Natural killer cell treated with Interleukin-12 subunit alpha and Interleukin-12 subunit beta and Interleukin-15 and Interleukin-18, amount 100 ng/mL, for 72 hours (primary cell): ENCODE measurements around the gene ANO1. TPM values are rescaled to one million over a fixed set of nuclear protein-coding genes. Genes with fewer than 3 reads are reported as not detected.
"Not testable (repeated sequence)": the region's sequence is repeated elsewhere in the genome, so short reads cannot be mapped to it uniquely, and the experiment has no call there.

Experiments used
- ATAC-seq, 2 donors: fragments of 150-1000 bp; cut with Tn5 transposase in 1 of 2; sonication (Bioruptor Pico), chemical (Tn5 transposase) in 1 of 2; 2 replicates each; pipeline ENCODE4 v1.10.0; 2021
- DNase-seq: peaks from one replicate; pipeline ENCODE4 v3.0.0; 2022; ENCODE audit warnings: low spot score
- H3K27ac Mint-ChIP-seq, 2 donors: 1 replicate in 1 of 2; 2 replicates in 1 of 2; pipeline ENCODE4 v1.8.0; 2022; ENCODE audit warnings: mixed read lengths in 2 of 2, mild to moderate bottlenecking in 1 of 2, moderate library complexity in 1 of 2
- H3K27me3 Mint-ChIP-seq, 2 donors: 1 replicate in 1 of 2; 2 replicates in 1 of 2; pipeline ENCODE4 v1.8.0; 2022; ENCODE audit warnings: mixed read lengths in 2 of 2
- H3K36me3 Mint-ChIP-seq: one replicate; pipeline ENCODE4 v1.8.0; 2022; ENCODE audit warnings: mixed read lengths
- H3K4me1 Mint-ChIP-seq, 2 donors: 1 replicate in 1 of 2; 2 replicates in 1 of 2; pipeline ENCODE4 v1.8.0; 2022; ENCODE audit warnings: low read depth in 2 of 2, mixed read lengths in 2 of 2, mild to moderate bottlenecking in 1 of 2
- H3K4me3 Mint-ChIP-seq: one replicate; pipeline ENCODE4 v1.8.0; 2022; ENCODE audit warnings: mixed read lengths
- H3K9me3 Mint-ChIP-seq: 2 replicates; pipeline ENCODE4 v1.8.0; 2022; ENCODE audit warnings: mixed read lengths
- total RNA-seq, 2 donors: library from RNA; stranded (reverse); gene quantifications; one replicate each; pipeline ENCODE4 v1.2.3, GENCODE V29; 2022

Gene ANO1
- total RNA-seq, 2 donors from 2014 or later: not detected

DNA sequence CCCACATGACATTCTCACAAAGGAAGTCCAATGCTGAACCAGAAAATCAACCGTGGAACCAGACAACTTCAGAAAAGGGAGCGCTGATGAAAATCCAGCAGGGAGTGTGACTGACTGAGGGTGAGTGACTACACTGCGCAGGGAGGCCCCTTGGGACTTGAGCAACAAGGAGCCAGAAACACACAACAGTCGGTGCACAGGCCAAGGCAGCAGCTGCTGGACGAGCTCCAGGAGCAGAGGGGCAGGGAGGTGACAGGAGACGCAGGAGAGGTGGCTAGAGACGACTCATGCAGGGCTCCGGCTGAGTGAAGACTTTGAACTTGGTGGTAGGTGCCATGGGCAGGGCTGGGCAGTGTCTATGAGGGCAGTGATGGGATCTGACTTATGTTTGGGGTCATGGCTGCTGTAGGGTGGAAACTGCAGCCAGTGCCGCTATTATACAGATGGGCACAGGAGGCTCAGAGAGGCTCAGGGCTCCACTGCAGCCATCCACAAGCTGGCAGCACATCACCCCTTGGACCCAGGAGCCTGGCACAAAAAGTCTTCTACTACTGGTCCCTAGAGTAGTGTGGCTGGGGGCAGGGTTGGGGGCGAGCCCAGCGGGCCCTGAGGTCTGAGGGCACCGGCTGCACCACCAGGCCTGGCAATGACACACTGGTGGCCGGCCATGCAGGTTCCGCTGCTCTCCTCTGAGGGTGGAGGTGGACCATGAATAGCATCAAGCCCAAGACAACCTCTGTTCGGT is 114.7 kb downstream of the ANO1 start:
- H3K36me3 Mint-ChIP-seq: no peaks in the 10 kb centered on the region
- H3K27me3 Mint-ChIP-seq: peaks cover 10 to 20% of the 10 kb centered on the region in 2 donors
- H3K27ac Mint-ChIP-seq: no peak overlapping the region
- DNase-seq (no peak), ATAC-seq (no peak)
- H3K4me3 Mint-ChIP-seq: no peak overlapping the region
- no peaks in the 10 kb centered on the region for H3K9me3 Mint-ChIP-seq
- H3K4me1 Mint-ChIP-seq: peaks cover 0 to 6% of the 10 kb centered on the region in 2 donors

DNA sequence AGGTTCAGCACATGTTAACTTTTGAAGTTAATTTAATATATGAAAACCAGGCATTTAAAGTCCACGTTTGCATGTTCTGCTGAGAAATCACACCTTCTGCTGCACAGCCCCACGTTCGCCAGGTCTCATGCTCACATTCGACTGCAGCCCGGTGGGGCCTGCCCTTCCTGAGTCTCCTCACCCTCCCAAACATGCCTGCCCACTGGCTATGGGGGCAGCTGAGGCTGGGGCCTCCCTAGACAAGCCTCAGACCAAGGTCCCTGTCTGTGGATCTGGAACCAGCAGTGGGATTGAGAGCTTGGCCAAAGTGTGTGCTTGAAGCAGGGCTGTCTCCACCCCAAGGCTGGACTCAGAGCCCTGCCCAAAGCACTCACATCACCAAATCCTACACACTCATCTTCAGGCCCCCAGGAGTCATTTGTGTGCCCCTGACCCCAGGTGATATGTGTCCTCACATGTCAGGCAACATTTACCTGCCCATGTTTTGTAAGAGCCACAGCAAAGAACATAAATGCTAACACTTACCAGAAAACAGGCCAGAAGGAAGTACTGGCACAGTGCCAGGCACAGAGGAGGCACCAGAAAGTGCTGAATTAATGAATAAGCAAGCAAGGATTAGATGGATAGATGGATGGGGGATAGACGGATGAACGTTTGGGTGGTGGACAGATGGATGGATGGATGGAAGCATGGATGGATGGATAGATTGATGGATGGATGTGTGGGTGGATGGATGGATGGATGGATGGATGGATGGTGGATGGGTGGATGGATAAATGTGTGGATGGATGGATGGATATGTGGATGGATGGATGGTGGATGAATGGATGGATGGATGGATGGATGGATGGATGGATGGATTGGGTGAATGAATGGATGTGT is 115.5 kb downstream of the ANO1 start:
- no peaks in the 10 kb centered on the region for H3K36me3 Mint-ChIP-seq
- peaks cover 0 to 6% of the 10 kb centered on the region in 2 donors for H3K4me1 Mint-ChIP-seq
- DNase-seq (no peak), ATAC-seq (no peak)
- H3K27ac Mint-ChIP-seq: no peak overlapping the region
- no peak overlapping the region for H3K4me3 Mint-ChIP-seq
- peaks cover 10 to 20% of the 10 kb centered on the region in 2 donors for H3K27me3 Mint-ChIP-seq
- no peaks in the 10 kb centered on the region for H3K9me3 Mint-ChIP-seq

DNA sequence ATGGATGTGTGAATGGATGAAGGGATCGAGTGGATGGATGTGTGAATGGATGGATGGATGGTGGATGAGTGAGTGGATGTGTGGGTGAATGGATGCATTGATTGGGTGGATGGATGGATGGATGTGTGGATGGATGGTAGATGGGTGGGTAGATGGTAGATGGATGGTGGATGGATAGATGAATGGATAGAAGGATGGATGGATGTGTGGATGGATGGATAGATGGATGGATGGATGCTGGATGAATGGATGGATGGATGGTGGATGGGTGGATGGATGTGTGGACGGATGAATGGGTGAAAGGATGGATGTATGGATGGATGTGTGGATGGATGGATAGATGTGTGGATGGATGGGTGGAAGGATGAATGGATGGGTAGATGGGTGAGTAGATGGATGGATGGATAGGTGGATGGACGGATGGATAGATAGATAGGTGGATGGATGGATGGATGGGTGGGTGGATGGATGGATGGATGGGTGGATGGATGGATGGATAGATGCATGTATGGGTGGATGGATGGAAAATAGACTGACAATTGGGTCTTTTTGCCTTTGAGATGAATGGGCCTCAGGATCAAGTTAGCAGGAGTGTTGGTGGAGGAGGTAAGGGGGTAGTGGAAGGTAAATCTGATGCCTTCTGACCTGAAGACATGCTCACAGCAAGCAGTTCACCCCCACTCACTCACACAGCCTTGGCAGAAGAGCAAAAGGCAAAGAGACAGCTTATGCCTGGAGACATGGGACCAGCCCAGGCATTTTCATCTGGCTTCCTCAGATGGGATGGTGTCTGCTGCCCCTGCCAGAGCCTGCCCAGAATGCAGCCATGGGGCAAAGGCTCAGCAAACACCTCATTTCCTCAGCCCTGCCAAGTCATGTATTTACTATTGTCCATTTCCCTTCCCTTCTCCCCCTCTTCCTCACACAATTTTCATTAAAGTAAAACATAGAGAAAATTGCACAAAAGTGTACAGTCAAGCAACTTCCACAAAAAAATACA is 117.0 kb downstream of the ANO1 start:
- H3K9me3 Mint-ChIP-seq: no peaks in the 10 kb centered on the region
- DNase-seq (no peak), ATAC-seq (no peak)
- H3K27me3 Mint-ChIP-seq: peaks cover 10 to 20% of the 10 kb centered on the region in 2 donors
- H3K4me1 Mint-ChIP-seq: peaks cover 0 to 6% of the 10 kb centered on the region in 2 donors
- no peak overlapping the region for H3K27ac Mint-ChIP-seq
- no peaks in the 10 kb centered on the region for H3K36me3 Mint-ChIP-seq
- H3K4me3 Mint-ChIP-seq: no peak overlapping the region

DNA sequence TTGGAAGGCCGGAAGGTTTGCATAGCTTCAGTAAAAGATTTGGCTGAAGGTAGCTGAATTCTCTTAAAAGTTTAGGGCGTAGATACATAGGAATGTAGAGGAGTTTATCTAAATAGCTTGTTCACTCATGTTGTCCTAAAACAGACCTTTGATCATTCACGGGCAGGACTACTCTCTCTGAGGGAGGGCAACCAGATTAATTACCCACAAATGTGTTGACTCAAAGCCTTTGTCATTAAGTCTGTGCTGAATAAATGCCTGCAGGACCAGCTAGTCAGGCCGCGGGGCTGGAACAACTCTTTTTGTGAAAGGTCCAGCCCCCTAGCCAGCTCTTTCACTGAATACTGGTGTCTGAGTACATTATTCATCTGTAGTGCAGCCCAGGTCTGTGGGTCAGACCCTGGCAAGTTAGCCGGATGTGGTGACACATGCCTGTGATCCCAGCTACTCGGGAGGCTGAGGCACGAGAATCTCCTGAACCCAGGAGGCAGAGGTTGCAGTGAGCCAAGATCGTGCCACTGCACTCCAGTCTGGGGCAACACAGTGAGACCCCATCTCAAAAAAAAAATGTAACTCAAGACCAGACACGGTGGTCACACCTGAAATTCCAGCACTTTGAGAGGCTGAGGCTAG is 122.2 kb downstream of the ANO1 start:
- H3K27ac Mint-ChIP-seq: no peak overlapping the region
- no peak for DNase-seq
- no peak overlapping the region for H3K4me3 Mint-ChIP-seq
- no peaks in the 10 kb centered on the region for H3K9me3 Mint-ChIP-seq
- ATAC-seq: no peak
- H3K27me3 Mint-ChIP-seq: peaks cover 3 to 8% of the 10 kb centered on the region in 2 donors
- peaks cover 5% of the 10 kb centered on the region for H3K36me3 Mint-ChIP-seq
- H3K4me1 Mint-ChIP-seq: peaks cover 23 to 26% of the 10 kb centered on the region in 2 donors

DNA sequence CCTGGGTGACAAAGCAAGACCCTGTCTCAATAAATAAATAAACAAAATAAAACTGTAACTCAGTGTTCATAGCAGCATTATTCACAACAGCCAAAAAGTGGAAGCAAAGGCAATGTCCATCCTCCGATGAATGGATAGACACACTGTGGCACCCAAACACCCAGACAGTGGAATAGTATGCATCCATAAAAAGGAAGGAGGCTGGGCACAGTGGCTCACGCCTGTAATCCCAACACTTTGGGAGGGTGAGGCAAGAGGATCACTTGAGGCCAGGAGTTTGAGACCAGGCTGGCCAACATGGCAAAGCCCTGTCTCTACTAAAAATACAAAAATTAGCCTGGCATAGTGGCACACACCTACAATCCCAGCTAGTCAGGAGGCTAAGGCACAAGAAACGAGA is 122.9 kb downstream of the ANO1 start:
- Mint-ChIP-seq H3K4me1 (peaks cover 30 to 33% of the 10 kb centered on the region in 2 donors), H3K27ac (peak overlapping the region in 1 of 2 donors; percentile 88)
- H3K9me3 Mint-ChIP-seq, DNase-seq, H3K27me3 Mint-ChIP-seq, H3K36me3 Mint-ChIP-seq, ATAC-seq, H3K4me3 Mint-ChIP-seq: not testable (repeated sequence)

DNA sequence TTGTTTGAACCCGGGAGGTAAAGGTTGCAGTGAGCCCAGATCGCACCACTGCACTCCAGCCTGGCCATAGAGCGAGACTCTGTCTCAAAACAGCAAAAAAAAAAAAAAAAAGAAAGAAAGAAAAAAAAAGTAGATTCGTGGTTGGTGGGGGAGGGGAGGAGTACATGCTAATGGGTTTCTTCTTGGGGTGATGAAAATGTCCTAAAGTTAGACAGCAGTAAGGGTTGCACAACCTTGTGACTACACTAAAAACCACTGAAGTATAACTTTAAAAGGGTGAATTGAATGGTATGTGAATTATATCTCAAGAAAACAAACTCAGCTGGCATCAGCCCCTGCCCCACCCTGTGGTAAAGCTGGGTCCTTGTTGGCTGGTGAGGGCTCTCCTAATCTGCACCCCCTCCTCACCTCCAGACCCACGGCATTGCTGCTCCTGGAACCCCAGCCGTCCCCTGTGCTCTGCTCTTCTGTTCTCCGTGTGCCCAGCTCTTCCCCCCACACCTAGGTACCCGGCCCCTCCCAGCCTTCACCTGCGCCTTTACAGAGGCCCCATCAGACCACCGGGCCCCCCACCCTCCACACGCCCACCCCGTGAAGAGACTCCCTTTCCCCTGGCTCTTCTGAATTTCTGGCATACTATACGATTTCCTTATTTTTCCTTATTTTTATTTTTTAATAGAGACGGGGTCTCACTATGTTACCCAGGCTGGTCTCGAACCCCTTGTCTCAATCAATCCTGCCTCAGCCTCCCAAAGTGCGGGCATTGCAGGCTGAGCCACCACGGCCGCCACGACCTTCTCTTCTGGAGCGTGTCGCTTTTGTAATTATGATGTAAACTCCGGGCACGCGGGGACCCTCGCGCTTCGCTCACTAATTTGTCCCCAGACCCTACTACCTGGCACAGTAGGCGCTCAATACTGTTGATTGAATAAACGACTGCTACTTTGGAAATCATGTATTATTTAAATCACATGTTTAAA is 124.1 kb downstream of the ANO1 start:
- Mint-ChIP-seq H3K4me1 (peaks cover 31 to 35% of the 10 kb centered on the region in 2 donors), H3K36me3 (peaks cover 5% of the 10 kb centered on the region), H3K4me3 (peak overlapping the region; percentile 97), H3K27me3 (no peaks in the 10 kb centered on the region), H3K9me3 (no peaks in the 10 kb centered on the region), H3K27ac (peak overlapping the region; percentile 88 to 98)
- DNase-seq: no peak
- ATAC-seq: no peak

DNA sequence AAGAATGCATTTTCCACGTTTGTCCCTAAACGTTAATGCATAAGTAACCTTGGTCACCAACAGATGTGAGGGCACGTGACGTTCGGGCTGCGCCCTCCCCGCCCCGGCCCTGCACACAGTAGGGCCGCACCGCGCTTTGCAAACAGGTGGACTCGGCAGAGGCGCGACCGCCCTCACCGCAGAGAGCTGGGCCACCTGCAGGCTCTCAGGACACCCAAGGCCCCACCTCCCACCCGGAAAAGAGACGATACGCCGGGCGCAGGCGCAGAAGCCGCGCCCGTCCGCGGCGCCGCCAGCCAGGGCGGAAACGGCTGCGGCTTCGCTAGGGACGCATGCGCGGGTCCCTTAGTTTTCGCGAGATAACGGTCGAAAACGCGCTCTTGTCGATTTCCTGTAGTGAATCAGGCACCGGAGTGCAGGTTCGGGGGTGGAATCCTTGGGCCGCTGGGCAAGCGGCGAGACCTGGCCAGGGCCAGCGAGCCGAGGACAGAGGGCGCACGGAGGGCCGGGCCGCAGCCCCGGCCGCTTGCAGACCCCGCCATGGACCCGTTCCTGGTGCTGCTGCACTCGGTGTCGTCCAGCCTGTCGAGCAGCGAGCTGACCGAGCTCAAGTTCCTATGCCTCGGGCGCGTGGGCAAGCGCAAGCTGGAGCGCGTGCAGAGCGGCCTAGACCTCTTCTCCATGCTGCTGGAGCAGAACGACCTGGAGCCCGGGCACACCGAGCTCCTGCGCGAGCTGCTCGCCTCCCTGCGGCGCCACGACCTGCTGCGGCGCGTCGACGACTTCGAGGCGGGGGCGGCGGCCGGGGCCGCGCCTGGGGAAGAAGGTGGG is 125.0 kb downstream of the ANO1 start, which contains the start of gene FADD:
Gene FADD, plus strand, starts transcription at position 377 of the 831 bp plus-strand sequence. Its CDS starts 164 bp downstream, at position 541.
- H3K9me3 Mint-ChIP-seq: no peaks in the 10 kb centered on the region

DNA sequence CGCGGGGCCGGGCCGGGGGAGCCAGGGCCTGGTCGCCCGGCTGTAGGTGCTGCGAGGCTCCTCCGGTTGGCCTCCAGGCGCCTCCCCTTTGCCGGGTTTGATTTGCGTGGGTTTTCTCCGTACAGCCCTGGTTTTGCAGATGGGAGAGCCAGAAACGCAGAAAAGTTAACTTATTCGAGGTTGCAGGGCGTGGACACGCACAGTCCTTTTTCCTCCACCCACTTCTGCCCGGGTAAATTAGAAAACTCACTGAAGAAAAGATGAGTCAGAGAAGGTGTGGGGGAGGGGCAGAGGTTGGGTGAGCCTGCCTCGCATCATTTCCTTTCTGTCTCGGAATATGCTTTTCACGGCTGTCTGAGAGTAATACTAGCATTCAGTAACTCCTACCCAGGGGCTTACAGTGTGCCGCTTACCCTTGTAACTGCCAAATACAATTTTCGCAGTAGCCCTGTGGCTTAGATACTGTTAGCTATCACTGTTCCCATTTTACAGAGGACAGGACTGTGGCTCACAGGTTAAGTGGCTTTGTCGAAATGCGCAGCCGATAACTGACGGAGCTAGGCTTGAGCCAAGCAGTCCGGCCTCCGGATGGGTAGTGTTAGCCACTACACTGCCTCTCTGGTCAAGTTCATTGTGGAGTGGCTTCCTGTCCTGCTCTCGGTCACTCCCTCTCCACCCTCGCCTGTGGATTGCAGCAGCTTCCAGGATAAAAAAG is 125.8 kb downstream of the ANO1 start:
- Mint-ChIP-seq H3K9me3 (no peaks in the 10 kb centered on the region), H3K27me3 (no peaks in the 10 kb centered on the region), H3K4me3 (peak overlapping the region; percentile 97), H3K4me1 (peaks cover 37 to 44% of the 10 kb centered on the region in 2 donors), H3K36me3 (peaks cover 9% of the 10 kb centered on the region), H3K27ac (peak overlapping the region; percentile 98)
- peak; percentile 77 to 81 for ATAC-seq
- peak; percentile 89 for DNase-seq

More for the DNA sequence above, 125.0 kb downstream of the ANO1 start, which contains the start of gene FADD:
- Mint-ChIP-seq H3K4me3 (peak within 1 kb of the TSS; percentile 97), H3K27me3 (no peaks in the 10 kb centered on the region), H3K36me3 (peaks cover 5% of the 10 kb centered on the region), H3K4me1 (peaks cover 31 to 39% of the 10 kb centered on the region in 2 donors), H3K27ac (peak within 1 kb of the TSS; percentile 98)
- DNase-seq (peak; percentile 93), ATAC-seq (peak; percentile 78 to 87)

DNA sequence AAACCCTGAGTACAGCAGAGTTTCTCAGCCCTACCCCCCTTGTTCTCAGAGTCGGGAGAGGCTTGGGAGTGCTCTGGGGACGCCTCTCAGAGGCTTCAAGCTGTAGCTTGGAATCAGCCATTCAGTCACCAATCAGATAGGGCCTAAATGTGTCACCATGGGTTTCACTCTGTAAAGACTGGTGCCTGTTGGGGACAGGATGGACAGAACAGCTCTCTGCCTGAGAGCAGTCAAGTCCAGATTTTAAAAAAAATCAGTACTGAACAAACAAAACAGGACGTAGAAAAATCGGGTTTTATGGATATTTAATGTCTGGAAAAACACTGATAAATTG is 126.3 kb downstream of the ANO1 start:
- peak overlapping the region; percentile 98 for H3K27ac Mint-ChIP-seq
- DNase-seq: no peak
- H3K4me1 Mint-ChIP-seq: peaks cover 42 to 48% of the 10 kb centered on the region in 2 donors
- peak in 1 of 2 donors; percentile 52 for ATAC-seq
- no peaks in the 10 kb centered on the region for H3K9me3 Mint-ChIP-seq
- H3K27me3 Mint-ChIP-seq: no peaks in the 10 kb centered on the region
- peaks cover 15% of the 10 kb centered on the region for H3K36me3 Mint-ChIP-seq
- H3K4me3 Mint-ChIP-seq: peak overlapping the region; percentile 97

DNA sequence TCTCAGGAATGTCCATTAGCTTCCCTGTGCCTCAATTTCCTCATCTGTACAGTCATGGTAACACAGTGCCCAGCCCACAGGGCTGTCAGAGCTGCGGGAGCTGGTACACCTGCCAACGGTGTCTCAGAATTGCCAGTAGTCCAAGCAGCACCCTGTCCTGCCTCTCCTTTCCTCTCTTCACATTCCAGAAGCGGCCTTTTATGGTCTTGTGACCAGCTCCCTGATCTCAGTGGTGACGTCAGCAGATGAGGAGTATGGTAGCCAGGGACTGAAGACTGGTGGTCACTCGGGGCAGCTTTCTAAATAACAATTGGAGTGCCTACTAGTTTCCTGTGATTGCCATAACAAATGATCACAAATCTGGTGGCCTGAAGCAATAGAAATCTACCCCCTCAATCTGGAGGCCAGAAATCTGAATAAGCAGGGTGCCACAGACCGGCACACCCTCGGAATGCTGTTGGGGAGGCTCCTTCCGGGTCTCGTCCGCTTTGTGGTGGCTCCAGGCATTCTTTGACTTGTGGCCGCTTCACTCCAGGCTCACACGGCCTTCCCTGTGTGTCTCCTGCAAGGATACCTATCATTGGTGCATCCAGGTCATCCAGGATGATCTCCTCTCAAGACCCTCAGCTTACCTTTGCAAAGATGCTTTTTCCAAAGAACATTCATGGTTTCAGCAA is 127.1 kb downstream of the ANO1 start:
- peaks cover 46 to 53% of the 10 kb centered on the region in 2 donors for H3K4me1 Mint-ChIP-seq
- H3K36me3 Mint-ChIP-seq: peaks cover 19% of the 10 kb centered on the region
- DNase-seq (no peak), ATAC-seq (no peak)
- no peaks in the 10 kb centered on the region for H3K9me3 Mint-ChIP-seq
- H3K4me3 Mint-ChIP-seq: peak overlapping the region; percentile 97
- no peaks in the 10 kb centered on the region for H3K27me3 Mint-ChIP-seq
- peak overlapping the region; percentile 98 for H3K27ac Mint-ChIP-seq
